Measurements from ENCODE around the gene IGF1. TPM values are rescaled to one million over a fixed set of nuclear protein-coding genes. Genes with fewer than 3 reads are reported as not detected.

The IGF1 gene
- total RNA-seq, result not detected
- polyA plus RNA-seq, result not detected

DNA sequence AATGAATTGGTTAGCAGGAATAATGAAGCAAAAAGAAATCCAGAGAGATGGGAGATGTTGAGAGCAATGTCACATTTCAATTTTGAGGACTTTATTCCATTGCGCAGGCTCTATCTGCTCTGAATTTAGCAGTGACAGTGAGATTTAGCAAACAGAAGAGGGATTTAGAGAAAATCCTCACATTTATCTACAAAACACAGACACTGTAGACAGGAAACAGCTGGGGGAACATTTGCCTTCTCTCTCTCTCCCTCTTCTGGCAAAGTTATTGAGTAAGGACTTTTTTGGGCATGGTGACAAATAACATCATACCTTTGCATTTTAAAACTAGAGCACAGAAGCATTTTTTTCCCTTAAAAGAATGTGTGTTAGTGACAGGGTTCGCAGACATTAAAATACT, at the start of gene IGF1:
Gene IGF1 (minus strand): TSS at position 158 of the 400 bp plus-strand sequence. CDS start 182 bp downstream, outside the sequence.
- H3K4me3 ChIP-seq (ENCODE audit: low read length in 2 of 2), result no peak within 1 kb of the TSS
- H3K4me1 Mint-ChIP-seq, result peaks cover 2 to 9% (median 5%) of the 10 kb centered on the region in 4 donors
- H3K36me3 Mint-ChIP-seq, result no peaks in the 10 kb centered on the region
- no peak within 1 kb of the TSS for H3K27ac ChIP-seq (ENCODE audit: low read depth, low read length)
- H3K9me3 Mint-ChIP-seq, result no peaks in the 10 kb centered on the region
- H3K4me3 Mint-ChIP-seq, result no peak within 1 kb of the TSS
- DNase-seq, result no peak
- no peaks in the 10 kb centered on the region for H3K27me3 ChIP-seq (ENCODE audit: insufficient read depth, low read length)
- H3K27ac Mint-ChIP-seq, result peak within 1 kb of the TSS in 1 of 7 donors; percentile 52
- no peaks in the 10 kb centered on the region for H3K36me3 ChIP-seq (ENCODE audit: insufficient read depth, low read length)
- H3K9me3 ChIP-seq (ENCODE audit: control insufficient read depth in 1 of 2, low read length in 2 of 2), result no peaks in the 10 kb centered on the region
- CTCF ChIA-PET (ENCODE audit: partially characterized antibody), result interaction anchor here (4.7 kb wide), 1 partner anchor 10 kb away, joined by 51 read pairs; no protein-coding TSS in a partner anchor
- intact Hi-C loops (cut with micrococcal nuclease), result no loop called here
- H3K27me3 Mint-ChIP-seq, result peaks cover 4 to 7% of the 10 kb centered on the region in 2 donors
- peaks cover 9% of the 10 kb centered on the region for H3K4me1 ChIP-seq (ENCODE audit: insufficient read depth, low read length)
- POLR2A ChIA-PET (ENCODE audit: partially characterized antibody), result no interaction called here

DNA sequence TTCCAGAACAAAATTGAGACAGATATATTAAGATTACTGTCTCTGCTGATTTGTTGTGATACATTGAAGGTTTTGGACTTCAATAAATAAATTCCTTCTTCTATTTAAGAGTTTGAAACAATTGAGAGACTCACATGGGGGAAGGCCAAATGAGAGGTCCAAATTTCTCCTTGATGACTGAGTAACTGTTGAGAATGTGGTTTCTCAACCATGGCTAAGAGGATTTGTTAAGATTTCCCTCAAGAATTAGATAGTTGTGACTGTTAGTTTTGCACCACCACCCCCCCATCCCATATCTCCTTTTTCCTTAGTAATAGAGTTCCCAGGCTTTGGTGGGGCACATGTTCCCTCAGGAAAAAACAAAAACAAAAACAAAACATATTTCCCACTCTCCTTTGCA, 47.7 kb upstream of the IGF1 start:
- H3K27me3 ChIP-seq (ENCODE audit: insufficient read depth, low read length), result no peaks in the 10 kb centered on the region
- no peak for DNase-seq
- Mint-ChIP-seq H3K4me1 (peaks cover 0 to 2% (median 0%) of the 10 kb centered on the region in 4 donors), H3K27me3 (peaks cover 0 to 7% of the 10 kb centered on the region in 2 donors), H3K4me3 (no peak overlapping the region), H3K27ac (no peak overlapping the region), H3K36me3 (no peaks in the 10 kb centered on the region), H3K9me3 (peaks cover 0 to 2% (median 0%) of the 10 kb centered on the region in 8 donors)
- no peak overlapping the region for H3K4me3 ChIP-seq (ENCODE audit: low read length in 2 of 2)
- intact Hi-C loops (cut with micrococcal nuclease), result no loop called here
- no peaks in the 10 kb centered on the region for H3K4me1 ChIP-seq (ENCODE audit: insufficient read depth, low read length)
- ChIA-PET CTCF (ENCODE audit: partially characterized antibody) (no interaction called here), POLR2A (ENCODE audit: partially characterized antibody) (no interaction called here)
- H3K27ac ChIP-seq (ENCODE audit: low read depth, low read length), result no peak overlapping the region
- H3K9me3 ChIP-seq (ENCODE audit: control insufficient read depth in 1 of 2, low read length in 2 of 2), result no peaks in the 10 kb centered on the region
- H3K36me3 ChIP-seq (ENCODE audit: insufficient read depth, low read length), result no peaks in the 10 kb centered on the region

DNA sequence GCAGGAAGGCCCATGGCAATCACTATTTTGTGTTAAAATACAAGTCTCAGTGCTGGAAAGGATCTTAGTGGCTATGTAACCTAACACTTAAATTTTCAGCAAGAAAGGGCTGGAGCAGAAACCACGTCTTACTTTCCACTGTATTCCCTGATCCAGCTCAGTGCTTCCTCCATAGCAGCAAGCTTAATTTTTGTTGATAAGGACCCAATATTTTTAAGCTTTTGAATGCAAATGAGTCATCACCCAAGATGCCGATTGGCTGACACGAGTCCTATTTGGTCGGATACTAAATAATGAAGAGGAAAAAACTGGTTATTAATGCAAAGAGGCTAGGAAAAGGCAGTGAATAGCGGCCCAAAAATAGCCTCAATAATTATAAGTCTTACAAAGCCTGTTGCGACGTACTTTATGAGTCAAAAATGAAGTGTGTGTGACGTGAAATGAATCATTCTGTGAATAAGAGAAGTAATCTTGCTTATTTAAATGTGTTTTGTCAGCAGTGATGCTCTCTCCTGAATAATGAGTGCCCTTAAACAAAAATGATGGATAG, 46.9 kb upstream of the IGF1 start:
- H3K4me1 ChIP-seq (ENCODE audit: insufficient read depth, low read length), result no peaks in the 10 kb centered on the region
- CTCF ChIA-PET (ENCODE audit: partially characterized antibody), result interaction anchor here (1.2 kb wide), 1 partner anchor 43 kb away, joined by 4 read pairs; no protein-coding TSS in a partner anchor
- DNase-seq, result no peak
- H3K4me3 ChIP-seq (ENCODE audit: low read length in 2 of 2), result no peak overlapping the region
- Mint-ChIP-seq H3K27me3 (peaks cover 0 to 5% of the 10 kb centered on the region in 2 donors), H3K36me3 (no peaks in the 10 kb centered on the region), H3K27ac (no peak overlapping the region), H3K4me1 (peaks cover 0 to 2% (median 0%) of the 10 kb centered on the region in 4 donors), H3K4me3 (no peak overlapping the region), H3K9me3 (peaks cover 0 to 2% (median 0%) of the 10 kb centered on the region in 8 donors)
- POLR2A ChIA-PET (ENCODE audit: partially characterized antibody), result no interaction called here
- H3K36me3 ChIP-seq (ENCODE audit: insufficient read depth, low read length), result no peaks in the 10 kb centered on the region
- intact Hi-C loops (cut with micrococcal nuclease), result no loop called here
- H3K27me3 ChIP-seq (ENCODE audit: insufficient read depth, low read length), result no peaks in the 10 kb centered on the region
- no peaks in the 10 kb centered on the region for H3K9me3 ChIP-seq (ENCODE audit: control insufficient read depth in 1 of 2, low read length in 2 of 2)
- H3K27ac ChIP-seq (ENCODE audit: low read depth, low read length), result no peak overlapping the region

DNA sequence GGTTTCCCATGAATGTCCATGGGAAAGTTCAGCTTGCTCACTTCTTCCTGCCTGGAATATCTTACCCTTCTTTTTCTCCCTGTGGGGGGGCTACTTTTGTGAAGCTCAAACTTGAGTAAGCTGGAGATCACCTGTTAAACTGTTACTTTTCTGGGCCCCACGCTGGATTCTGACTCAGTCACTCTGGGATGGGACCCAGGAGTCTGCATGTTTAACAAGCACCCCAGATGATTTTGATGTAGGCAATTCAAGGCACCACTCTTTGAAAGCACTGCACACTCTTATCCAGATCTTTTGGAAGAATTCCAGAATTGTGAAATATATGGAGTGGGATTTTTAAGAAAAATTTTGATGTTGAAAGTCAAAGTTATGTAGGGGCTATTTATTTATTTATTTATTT, 46.3 kb upstream of the IGF1 start:
- H3K4me1 ChIP-seq (ENCODE audit: insufficient read depth, low read length), result no peaks in the 10 kb centered on the region
- peaks cover 0 to 2% (median 0%) of the 10 kb centered on the region in 4 donors for H3K4me1 Mint-ChIP-seq
- no peak for DNase-seq
- peaks cover 0 to 2% (median 0%) of the 10 kb centered on the region in 8 donors for H3K9me3 Mint-ChIP-seq
- H3K36me3 Mint-ChIP-seq, result no peaks in the 10 kb centered on the region
- no peak overlapping the region for H3K27ac Mint-ChIP-seq
- no peaks in the 10 kb centered on the region for H3K9me3 ChIP-seq (ENCODE audit: control insufficient read depth in 1 of 2, low read length in 2 of 2)
- ChIA-PET POLR2A (ENCODE audit: partially characterized antibody) (no interaction called here), CTCF (ENCODE audit: partially characterized antibody) (interaction anchor here (1.2 kb wide), 1 partner anchor 42 kb away, joined by 4 read pairs; no protein-coding TSS in a partner anchor)
- intact Hi-C loops (cut with micrococcal nuclease), result no loop called here
- peaks cover 0 to 5% of the 10 kb centered on the region in 2 donors for H3K27me3 Mint-ChIP-seq
- no peaks in the 10 kb centered on the region for H3K27me3 ChIP-seq (ENCODE audit: insufficient read depth, low read length)
- H3K27ac ChIP-seq (ENCODE audit: low read depth, low read length), result no peak overlapping the region
- no peak overlapping the region for H3K4me3 Mint-ChIP-seq
- no peak overlapping the region for H3K4me3 ChIP-seq (ENCODE audit: low read length in 2 of 2)
- no peaks in the 10 kb centered on the region for H3K36me3 ChIP-seq (ENCODE audit: insufficient read depth, low read length)

DNA sequence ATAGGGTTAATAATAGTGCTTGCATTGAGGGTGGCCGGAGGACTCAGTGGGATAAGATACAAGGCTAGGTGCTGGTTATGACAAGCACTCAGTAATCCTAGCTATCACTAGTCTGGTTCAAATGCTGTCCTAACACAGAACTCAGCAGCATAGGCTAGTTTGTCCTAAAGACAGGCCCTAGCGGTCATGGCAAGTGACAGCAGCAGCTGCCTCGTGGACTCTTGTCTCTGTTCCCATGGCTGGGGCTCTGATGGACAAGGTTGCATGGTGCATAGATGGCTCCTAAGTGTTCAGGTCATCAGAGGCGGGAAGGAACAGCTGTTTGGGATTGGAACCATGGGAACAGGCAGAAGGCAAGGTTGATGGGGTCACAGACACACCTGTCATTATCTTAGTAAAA, 42.4 kb upstream of the IGF1 start:
- Mint-ChIP-seq H3K9me3 (peaks cover 0 to 2% (median 0%) of the 10 kb centered on the region in 8 donors), H3K27me3 (peaks cover 1 to 3% of the 10 kb centered on the region in 2 donors), H3K36me3 (no peaks in the 10 kb centered on the region), H3K4me3 (no peak overlapping the region), H3K27ac (no peak overlapping the region), H3K4me1 (peaks cover 0 to 2% (median 0%) of the 10 kb centered on the region in 4 donors)
- no peaks in the 10 kb centered on the region for H3K27me3 ChIP-seq (ENCODE audit: insufficient read depth, low read length)
- intact Hi-C loops (cut with micrococcal nuclease), result no loop called here
- no peaks in the 10 kb centered on the region for H3K4me1 ChIP-seq (ENCODE audit: insufficient read depth, low read length)
- no peak for DNase-seq
- H3K36me3 ChIP-seq (ENCODE audit: insufficient read depth, low read length), result no peaks in the 10 kb centered on the region
- no peak overlapping the region for H3K27ac ChIP-seq (ENCODE audit: low read depth, low read length)
- ChIA-PET POLR2A (ENCODE audit: partially characterized antibody) (no interaction called here), CTCF (ENCODE audit: partially characterized antibody) (interaction anchor here (1.0 kb wide), 1 partner anchor 38 kb away, joined by 3 read pairs; no protein-coding TSS in a partner anchor)
- H3K9me3 ChIP-seq (ENCODE audit: control insufficient read depth in 1 of 2, low read length in 2 of 2), result no peaks in the 10 kb centered on the region
- H3K4me3 ChIP-seq (ENCODE audit: low read length in 2 of 2), result no peak overlapping the region

DNA sequence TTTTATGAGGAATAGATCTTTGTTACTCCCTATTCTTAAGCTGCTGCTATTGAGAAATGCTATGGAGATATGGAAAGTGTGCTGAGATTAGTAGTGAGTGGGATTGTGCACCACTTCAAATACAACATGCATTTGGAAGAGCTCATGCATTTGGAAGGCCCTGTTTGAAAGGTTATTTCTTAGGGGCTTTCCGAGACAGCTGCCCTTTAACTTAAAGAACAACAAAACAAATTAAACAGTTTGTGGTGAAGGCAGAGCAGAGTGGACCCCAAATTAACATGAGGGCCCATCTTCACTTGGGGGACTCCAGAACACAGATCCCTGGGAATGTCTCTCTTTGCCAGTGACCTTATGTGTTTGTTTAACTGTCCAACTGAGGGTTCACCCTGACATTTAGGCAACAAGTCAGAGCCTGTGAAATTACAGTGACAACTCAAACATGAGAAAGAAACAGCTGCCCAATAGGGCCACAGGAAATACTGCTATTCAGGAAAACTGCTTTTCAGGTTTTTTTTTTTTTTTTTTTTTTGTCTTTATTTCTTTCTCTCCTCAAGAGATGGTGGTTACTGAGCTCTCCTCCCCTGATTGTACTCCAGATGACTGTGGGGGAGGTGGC, 41.4 kb upstream of the IGF1 start:
- intact Hi-C loops (cut with micrococcal nuclease), result no loop called here
- Histone ChIP-seq H3K4me1 (ENCODE audit: insufficient read depth, low read length) (no peaks in the 10 kb centered on the region), H3K9me3 (ENCODE audit: control insufficient read depth in 1 of 2, low read length in 2 of 2) (no peaks in the 10 kb centered on the region), H3K27me3 (ENCODE audit: insufficient read depth, low read length) (no peaks in the 10 kb centered on the region), H3K4me3 (ENCODE audit: low read length in 2 of 2) (no peak overlapping the region), H3K36me3 (ENCODE audit: insufficient read depth, low read length) (no peaks in the 10 kb centered on the region), H3K27ac (ENCODE audit: low read depth, low read length) (no peak overlapping the region)
- H3K4me1 Mint-ChIP-seq, result peaks cover 0 to 2% (median 0%) of the 10 kb centered on the region in 4 donors
- ChIA-PET POLR2A (ENCODE audit: partially characterized antibody) (no interaction called here), CTCF (ENCODE audit: partially characterized antibody) (no interaction called here)
- H3K27ac Mint-ChIP-seq, result no peak overlapping the region
- no peaks in the 10 kb centered on the region for H3K36me3 Mint-ChIP-seq
- peaks cover 1 to 3% of the 10 kb centered on the region in 2 donors for H3K27me3 Mint-ChIP-seq
- peaks cover 0 to 2% (median 0%) of the 10 kb centered on the region in 8 donors for H3K9me3 Mint-ChIP-seq
- H3K4me3 Mint-ChIP-seq, result no peak overlapping the region
- no peak for DNase-seq

DNA sequence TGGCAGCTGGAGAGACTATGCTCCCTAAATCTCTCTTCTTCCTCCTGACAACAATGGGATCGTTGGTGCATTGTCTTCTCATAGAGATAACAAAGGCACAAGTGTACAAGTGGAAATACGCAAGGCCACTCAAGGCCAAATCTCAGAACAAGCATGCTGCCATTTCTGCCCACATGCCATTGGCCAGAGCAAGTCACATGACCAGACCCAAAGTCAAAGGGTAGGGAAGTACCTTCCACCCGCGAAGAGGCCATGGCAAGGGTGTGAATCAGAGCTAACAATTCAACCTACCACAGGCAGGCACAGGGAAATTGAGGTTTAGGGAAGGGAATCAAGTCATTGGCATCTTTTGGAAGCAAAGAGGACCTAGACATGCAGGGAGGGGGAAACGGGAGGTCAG, 38.5 kb upstream of the IGF1 start:
- Mint-ChIP-seq H3K4me1 (no peaks in the 10 kb centered on the region), H3K27ac (no peak overlapping the region), H3K9me3 (peaks cover 0 to 4% (median 0%) of the 10 kb centered on the region in 8 donors), H3K36me3 (no peaks in the 10 kb centered on the region), H3K27me3 (peaks cover 1 to 2% of the 10 kb centered on the region in 2 donors), H3K4me3 (no peak overlapping the region)
- Histone ChIP-seq H3K4me3 (ENCODE audit: low read length in 2 of 2) (no peak overlapping the region), H3K36me3 (ENCODE audit: insufficient read depth, low read length) (no peaks in the 10 kb centered on the region), H3K27ac (ENCODE audit: low read depth, low read length) (no peak overlapping the region), H3K27me3 (ENCODE audit: insufficient read depth, low read length) (no peaks in the 10 kb centered on the region), H3K4me1 (ENCODE audit: insufficient read depth, low read length) (no peaks in the 10 kb centered on the region), H3K9me3 (ENCODE audit: control insufficient read depth in 1 of 2, low read length in 2 of 2) (no peaks in the 10 kb centered on the region)
- intact Hi-C loops (cut with micrococcal nuclease), result no loop called here
- ChIA-PET POLR2A (ENCODE audit: partially characterized antibody) (no interaction called here), CTCF (ENCODE audit: partially characterized antibody) (no interaction called here)
- no peak for DNase-seq
